GM18858 (cell line): Measurements from ENCODE around the gene IFNA8.
A peak's percentile ranks its signal among the peaks of the same experiment; 100 is the strongest.
"Not testable (repeated sequence)": the region's sequence is repeated elsewhere in the genome, so short reads cannot be mapped to it uniquely, and the experiment has no call there.

Experiments
- ATAC-seq: cut with Tn5 transposase; IDR thresholded peaks from one replicate; pipeline ENCODE4 v1.9.1; 2021; ENCODE audit not compliant: unreplicated experiment

Gene IFNA8

DNA sequence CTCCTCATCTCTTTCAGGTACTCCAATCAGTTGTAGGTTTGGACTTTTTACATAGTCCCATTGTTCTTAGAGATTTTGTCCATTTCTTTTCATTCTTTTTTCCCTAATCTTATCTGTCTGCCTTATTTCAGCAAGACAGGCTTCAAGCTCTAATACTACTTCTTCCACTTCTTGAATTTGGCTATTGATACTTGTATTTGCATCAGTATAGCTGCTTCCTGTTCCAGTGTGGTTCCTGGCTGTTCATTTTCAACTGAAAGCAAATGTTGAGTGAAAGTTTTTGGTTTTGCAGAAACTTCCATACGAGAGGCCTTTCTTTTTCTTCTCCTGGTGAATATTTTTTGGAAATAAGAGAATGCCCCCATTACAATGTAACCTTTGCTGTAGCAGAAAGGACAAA lies 19.3 kb downstream of the IFNA8 start:
- ATAC-seq, result no peak

DNA sequence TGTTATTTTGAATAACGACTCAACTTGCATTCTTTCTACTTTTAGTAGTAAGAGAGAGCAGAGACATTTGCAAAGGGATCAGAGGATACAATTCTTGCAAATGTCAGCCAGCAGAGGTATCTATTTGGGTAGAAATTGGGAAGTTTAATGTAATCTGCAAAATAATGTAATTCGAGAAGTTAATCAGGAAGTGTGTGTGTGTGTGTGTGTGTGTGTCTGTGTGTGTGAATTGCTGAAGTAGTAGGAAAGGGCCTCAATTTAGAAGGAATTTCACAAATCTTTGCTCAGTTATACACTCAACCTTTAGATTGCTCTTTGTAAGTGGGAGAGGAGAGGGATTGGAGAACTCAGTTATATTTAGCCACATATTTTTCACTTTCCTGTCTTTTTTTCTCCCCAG lies 20.3 kb downstream of the IFNA8 start:
- no peak for ATAC-seq

DNA sequence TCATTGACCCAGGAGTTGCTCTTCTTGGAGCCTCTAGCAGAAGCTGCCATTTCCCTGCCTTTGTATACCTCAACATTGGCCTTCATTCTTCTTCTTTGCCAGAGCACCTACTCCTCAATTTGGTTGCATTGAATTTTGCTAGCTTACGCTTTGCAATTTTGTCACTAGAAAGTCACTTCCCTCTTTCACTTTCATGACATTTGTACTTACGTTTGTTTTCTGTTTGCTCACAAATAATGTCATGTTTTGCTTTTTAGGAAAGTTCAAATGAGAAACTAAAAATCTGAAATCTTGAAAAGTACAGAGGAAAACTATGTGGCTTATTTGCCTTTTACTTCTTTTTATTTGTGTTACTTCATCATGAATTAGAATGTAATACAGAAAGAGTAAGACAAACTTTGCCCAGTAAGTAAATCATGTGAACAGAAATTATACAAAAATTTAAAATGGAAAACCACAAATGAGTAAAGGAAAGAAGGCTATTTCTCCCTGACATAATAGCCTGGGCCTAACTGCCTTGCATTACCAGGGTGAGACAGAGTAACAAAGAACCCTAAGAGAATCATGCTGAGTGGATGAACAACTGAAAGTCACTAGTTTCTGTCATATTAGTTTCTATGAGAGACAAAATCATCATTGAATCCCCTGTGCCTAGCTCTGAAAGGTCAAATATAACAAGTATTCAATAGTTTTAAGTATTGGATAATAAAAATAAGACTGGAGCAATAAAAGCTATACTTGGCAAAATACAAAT lies 23.9 kb downstream of the IFNA8 start:
- peak; percentile 71 for ATAC-seq

DNA sequence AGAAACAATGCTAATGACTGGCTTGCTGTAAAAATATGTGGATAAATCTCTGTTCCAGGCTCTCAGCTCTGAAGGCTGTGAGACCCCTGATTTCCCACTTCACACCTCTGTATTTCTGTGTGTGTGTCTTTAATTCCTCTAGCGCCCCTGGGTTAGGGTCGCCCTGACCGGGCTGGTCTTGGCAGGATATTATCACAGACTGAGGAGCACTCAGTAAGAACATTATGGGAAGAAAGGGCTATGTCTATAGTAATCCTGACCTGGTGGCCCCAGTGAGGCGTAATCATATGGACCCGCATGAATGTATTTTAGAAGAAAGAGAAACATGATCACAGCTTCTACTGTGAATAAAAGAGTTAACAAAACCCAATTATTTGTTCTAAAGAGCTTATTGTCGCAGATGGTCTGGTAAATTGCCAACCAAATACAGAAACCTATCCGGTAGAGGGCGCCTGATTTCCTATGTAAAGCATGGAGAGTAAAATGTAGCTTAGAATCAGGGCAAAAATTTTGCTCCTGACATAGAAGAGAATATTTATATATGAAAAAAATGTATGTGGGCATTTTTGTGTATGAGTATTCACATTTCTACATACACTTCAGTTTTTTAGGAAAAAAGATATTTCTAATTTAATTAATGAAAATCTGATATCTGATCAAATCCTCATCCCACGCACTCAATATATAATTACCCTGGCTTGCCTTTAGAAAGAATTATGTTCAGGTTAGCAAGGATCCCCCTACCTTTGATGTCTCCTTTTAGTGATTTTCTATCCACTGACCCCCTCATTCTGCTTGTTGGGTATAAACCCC lies 25.5 kb downstream of the IFNA8 start:
- no peak for ATAC-seq

GRCh38 chr9:21435015-21435383 lies 26.1 kb downstream of the IFNA8 start:
- ATAC-seq, result not testable (repeated sequence)

- no peak for ATAC-seq
Measured at GRCh38 chr9:21440139-21440538, 31.2 kb downstream of the IFNA8 start, which contains the start of gene IFNA1. Gene IFNA1, plus strand, starts transcription at chr9:21440439. Its CDS starts 69 bp downstream, at chr9:21440508.

DNA sequence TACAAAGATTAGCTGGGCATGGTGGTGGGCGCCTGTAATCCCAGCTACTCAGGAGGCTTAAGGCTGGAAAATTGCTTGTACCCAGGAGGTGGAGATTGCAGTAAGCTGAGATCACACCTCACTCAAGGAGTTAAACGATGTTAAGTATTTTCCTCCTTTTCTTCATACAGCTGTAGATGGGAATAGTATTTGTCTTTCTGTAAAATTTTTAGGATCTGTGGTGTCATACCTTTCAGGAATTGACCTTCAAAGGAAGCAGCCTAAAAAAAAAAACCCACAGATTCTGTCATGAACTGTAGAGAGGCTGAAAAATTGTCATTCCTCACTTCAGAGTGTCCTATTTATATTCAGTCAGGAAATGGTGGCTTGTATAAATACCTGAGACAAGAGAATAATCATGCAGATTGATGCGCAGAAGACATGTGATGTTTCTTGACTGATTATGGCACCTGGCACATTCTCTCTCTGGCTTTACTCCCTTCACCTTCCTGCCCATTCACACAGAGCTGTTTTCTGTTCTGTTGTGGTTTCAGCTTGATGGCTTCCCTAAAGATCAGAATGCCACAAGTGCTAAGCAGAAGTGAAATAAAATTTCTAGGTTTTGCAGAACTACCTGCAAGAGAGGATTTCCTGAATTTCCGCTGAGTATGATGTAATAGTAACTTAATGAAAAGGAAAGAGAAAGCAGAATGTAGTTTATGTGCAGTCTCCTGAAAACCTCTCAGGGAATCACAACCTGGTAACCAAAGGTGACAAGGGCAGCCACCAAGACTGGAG lies 35.1 kb downstream of the IFNA8 start:
- ATAC-seq, result peak; percentile 93

DNA sequence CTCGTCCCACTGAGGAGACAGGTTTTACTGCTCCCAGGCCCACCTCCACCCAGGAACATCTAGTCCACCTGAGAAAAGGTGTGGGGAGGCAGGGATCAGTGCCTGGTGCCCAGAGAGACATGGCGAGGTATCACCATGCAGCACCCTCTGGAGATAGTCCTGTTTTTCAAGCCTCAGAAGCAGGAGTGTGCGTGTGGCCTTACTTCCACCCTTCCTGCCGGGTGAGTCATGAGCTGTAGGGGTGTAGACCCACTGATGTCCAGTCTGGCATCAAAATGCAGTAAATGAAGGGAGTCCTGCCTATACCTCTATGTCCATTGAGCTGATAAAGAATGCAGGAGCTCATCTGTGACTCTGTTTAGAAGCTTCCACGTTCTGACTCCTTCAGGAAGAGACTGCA lies 40.4 kb downstream of the IFNA8 start:
- not testable (repeated sequence) for ATAC-seq

GRCh38 chr9:21450733-21451394 lies 41.9 kb downstream of the IFNA8 start:
- no peak for ATAC-seq

DNA sequence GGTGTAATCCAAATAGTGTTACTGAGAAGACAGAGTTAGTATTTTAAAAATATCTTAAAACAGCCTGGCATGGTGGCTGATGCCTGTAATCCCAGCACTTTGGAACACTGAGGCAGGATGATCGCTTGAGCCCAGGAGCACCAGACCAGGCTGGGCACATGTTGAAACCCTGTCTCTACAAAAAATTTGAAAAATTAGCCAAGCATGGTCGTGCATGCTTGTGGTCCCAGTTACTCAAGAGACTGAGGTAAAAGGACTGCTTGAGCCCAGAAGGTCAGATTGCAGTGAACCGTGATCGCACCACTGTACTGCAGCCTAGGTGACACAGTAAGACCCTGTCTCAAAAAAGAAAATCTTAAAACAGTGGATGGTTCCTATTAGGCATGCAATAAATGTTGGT lies 43.8 kb downstream of the IFNA8 start:
- ATAC-seq, result no peak

- no peak for ATAC-seq
Measured at GRCh38 chr9:21454149-21454548, 45.2 kb downstream of the IFNA8 start.

GRCh38 chr9:21455320-21455719 lies 46.4 kb downstream of the IFNA8 start:
- ATAC-seq, result peak; percentile 82
